Heart left ventricle (tissue), 16 donors: ENCODE results near the gene DHRS12. TPM values are rescaled to one million over a fixed set of nuclear protein-coding genes. Genes with fewer than 3 reads are reported as not detected.

Experiments used
- ATAC-seq, 4 donors: fragments of 200-7000 bp; cut with Tn5 transposase; one replicate each; pipeline ENCODE4 v1.9.1; 2020 to 2022; ENCODE audit warnings: moderate library complexity in 4 of 4, mild to moderate bottlenecking in 3 of 4, moderate number of reproducible peaks in 1 of 4
- DNase-seq, 5 donors: peaks; one replicate each; pipeline ENCODE4 v3.0.0-alpha.2; 2020
- H3K27ac ChIP-seq, 12 donors: fragments of 200-600 bp; sonication (generic) in 4 of 12; one replicate each; pipeline versions ENCODE4 v1.5.0 to v1.8.0; 2016 to 2022; ENCODE audit warnings: mild to moderate bottlenecking in 2 of 12
- H3K27me3 ChIP-seq, 9 donors: fragments of 200-600 bp; sonication (generic) in 2 of 9; one replicate each; pipeline versions ENCODE4 v1.5.1 to v1.8.0; 2016 to 2022; ENCODE audit warnings: mild to moderate bottlenecking in 3 of 9
- H3K36me3 ChIP-seq, 9 donors: fragments of 200-600 bp; sonication (generic) in 2 of 9; one replicate each; pipeline versions ENCODE4 v1.5.0 to v1.8.0; 2018 to 2022; ENCODE audit warnings: mild to moderate bottlenecking in 2 of 9
- H3K4me1 ChIP-seq, 12 donors: fragments of 200-600 bp; sonication (generic) in 4 of 12; one replicate each; pipeline versions ENCODE4 v1.5.0 to v1.8.0; 2016 to 2022; ENCODE audit warnings: mild to moderate bottlenecking in 3 of 12
- H3K4me3 ChIP-seq, 12 donors: fragments of 200-600 bp; sonication (generic) in 4 of 12; one replicate each; pipeline versions ENCODE4 v1.5.0 to v1.8.0; 2017 to 2022; ENCODE audit warnings: mild to moderate bottlenecking in 9 of 12, moderate library complexity in 4 of 12
- H3K9me3 ChIP-seq, 12 donors: fragments of 200-600 bp; sonication (generic) in 4 of 12; one replicate each; pipeline versions ENCODE4 v1.5.0 to v1.8.0; 2016 to 2022; ENCODE audit warnings: mild to moderate bottlenecking in 1 of 12
- POLR2A ChIP-seq, 2 donors: fragments of 450-650 bp; IDR thresholded peaks; one replicate each; pipeline ENCODE4 v1.6.1; 2017; ENCODE audit warnings: antibody characterized with exemption in 2 of 2, mild to moderate bottlenecking in 2 of 2, moderate library complexity in 2 of 2
- WGBS, 4 donors: extraction: QIAGEN DNeasy Blood & Tissue Kit in 2 of 4; methylation state at CpG; one replicate each; pipeline versions ENCODE4 v1.1.5 to v1.1.7; 2013 to 2018; 5-methylcytosine and 5-hydroxymethylcytosine counted together
- intact Hi-C, 10 donors: fragments of 100-400 bp; cut with DNase I; formaldehyde crosslinking; loops; one replicate each; pipeline versions ENCODE4 v1.11.1 to v1.14.2; 2022
- polyA plus RNA-seq, 2 donors: library from polyadenylated mRNA; stranded (reverse); fragments of 200-250 nt; gene quantifications; one replicate each; pipeline ENCODE4 v1.2.3, GENCODE V29; 2013
- total RNA-seq, 9 donors: library from RNA; depleted of rRNA in 2 of 9; stranded (reverse); fragments of >200 nt in 2 of 9; fragmentation: NEBNext Ultra II Directional in 3 of 9; extraction: Animal tissue kit (Norgen Biotek cat#: 25700) in 3 of 9; gene quantifications; one replicate each; pipeline versions ENCODE4 v1.1.0 to v1.2.4, GENCODE V29; 2016 to 2023
- TF ChIP-seq, protein P1 (sequence below), 12 donors: fragments of 200-600 bp; sonication (generic) in 4 of 12; IDR thresholded peaks; one replicate each; pipeline versions ENCODE4 v1.5.0 to v1.8.0; 2018 to 2022; ENCODE audit warnings: antibody characterized with exemption in 12 of 12, mild to moderate bottlenecking in 5 of 12
- donor health status: ischemic (EF 13 %, LVEDD 7.1; RV severe dilation, severe dysfunction).
- donor health status: healthy with polysubstance abuse.
- donor health status: DM: no; HTN: yes; CAD: no.
- donor health status: DM: no; HTN: no; CAD: no.
- donor health status: ischemic (EF 25% LVEDD 6.9; RV normal size, moderate dysfunction).
- donor health status: ischemic (EF 25% LVEDD 5.7; RV mildly dilated, moderate dysfunction).
- donor health status: healthy.
- donor health status: DM: yes; HTN: yes; CAD: no.
- donor health status: ischemic (EF 35%, LVEDD 5.7; RV mildly dilated, moderate dysfunction).
- donor health status: nonischemic (EF 11% LVEDD 7.7; RV severe dilation, severe dysfunction).
- donor health status: DM: yes; HTN: yes; CAD: no.
- donor health status: PGD.
- donor health status: ischemic (EF 29% LVEDD 5.4; RV normal size, mild dysfunction).
- donor health status: nonischemic (EF 23%, LVEDD 6.1; RV moderate dilation, normal function).

Gene DHRS12
- total and polyA plus RNA-seq, 11 donors: 3.9 to 13.9 (median 12.1) TPM

DNA sequence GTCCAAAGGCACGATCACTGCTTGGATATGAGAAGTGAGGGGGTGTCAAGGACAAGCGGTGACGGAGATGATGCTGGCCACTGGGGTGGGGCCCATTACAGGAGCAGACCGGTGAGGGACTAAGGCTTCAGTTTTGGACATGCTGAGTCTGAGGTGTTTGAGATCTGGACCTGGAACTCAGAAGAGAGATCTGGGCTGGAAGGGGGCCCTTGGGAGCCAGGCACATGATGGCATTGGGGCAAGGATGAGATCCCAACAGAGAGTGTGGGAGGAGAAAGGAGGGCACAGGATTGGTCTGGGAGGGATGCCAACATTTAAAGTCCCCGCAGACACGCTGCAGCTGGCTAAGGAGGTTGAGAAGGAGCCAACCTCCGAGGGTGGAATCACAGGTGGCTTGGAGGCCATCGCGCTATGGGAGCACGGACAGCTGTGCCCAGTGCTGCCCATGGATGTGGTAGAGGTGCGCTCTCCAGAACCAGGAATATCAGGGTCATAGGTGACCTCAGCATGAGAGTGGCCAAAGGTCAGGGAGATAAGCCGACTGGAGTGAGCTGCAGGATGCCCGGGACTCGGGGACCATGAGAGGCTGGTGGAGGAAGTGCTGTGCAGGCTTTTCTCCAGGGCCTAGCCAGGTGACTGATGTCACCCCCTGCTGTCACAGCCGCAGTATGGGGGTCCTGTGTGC is 21.8 kb downstream of the DHRS12 start:
- no peak overlapping the region for H3K4me3 ChIP-seq
- TF ChIP-seq, protein P1, sequence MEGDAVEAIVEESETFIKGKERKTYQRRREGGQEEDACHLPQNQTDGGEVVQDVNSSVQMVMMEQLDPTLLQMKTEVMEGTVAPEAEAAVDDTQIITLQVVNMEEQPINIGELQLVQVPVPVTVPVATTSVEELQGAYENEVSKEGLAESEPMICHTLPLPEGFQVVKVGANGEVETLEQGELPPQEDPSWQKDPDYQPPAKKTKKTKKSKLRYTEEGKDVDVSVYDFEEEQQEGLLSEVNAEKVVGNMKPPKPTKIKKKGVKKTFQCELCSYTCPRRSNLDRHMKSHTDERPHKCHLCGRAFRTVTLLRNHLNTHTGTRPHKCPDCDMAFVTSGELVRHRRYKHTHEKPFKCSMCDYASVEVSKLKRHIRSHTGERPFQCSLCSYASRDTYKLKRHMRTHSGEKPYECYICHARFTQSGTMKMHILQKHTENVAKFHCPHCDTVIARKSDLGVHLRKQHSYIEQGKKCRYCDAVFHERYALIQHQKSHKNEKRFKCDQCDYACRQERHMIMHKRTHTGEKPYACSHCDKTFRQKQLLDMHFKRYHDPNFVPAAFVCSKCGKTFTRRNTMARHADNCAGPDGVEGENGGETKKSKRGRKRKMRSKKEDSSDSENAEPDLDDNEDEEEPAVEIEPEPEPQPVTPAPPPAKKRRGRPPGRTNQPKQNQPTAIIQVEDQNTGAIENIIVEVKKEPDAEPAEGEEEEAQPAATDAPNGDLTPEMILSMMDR (IDR thresholded peaks at IDR 0.05): no peak
- TF ChIP-seq POLR2A (IDR thresholded peaks at IDR 0.05): no peak
- WGBS, 4 donors: 82 to 85% (median 84%) methylated on average over 15 of the region's 15 CpGs
- no peaks in the 10 kb centered on the region for H3K9me3 ChIP-seq
- ATAC-seq (peak in 1 of 4 donors; percentile 5), DNase-seq (no peak)
- H3K27me3 ChIP-seq: no peaks in the 10 kb centered on the region
- peaks cover 0 to 1% (median 0%) of the 10 kb centered on the region in 9 donors for H3K36me3 ChIP-seq
- H3K27ac ChIP-seq: no peak overlapping the region
- H3K4me1 ChIP-seq: peaks cover 0 to 24% (median 16%) of the 10 kb centered on the region in 12 donors
- intact Hi-C loops: loop anchor here in 1 of 10 donors (5.0 kb wide), 1 partner anchor 200 kb away; the partner anchor contains the start of gene WDFY2

DNA sequence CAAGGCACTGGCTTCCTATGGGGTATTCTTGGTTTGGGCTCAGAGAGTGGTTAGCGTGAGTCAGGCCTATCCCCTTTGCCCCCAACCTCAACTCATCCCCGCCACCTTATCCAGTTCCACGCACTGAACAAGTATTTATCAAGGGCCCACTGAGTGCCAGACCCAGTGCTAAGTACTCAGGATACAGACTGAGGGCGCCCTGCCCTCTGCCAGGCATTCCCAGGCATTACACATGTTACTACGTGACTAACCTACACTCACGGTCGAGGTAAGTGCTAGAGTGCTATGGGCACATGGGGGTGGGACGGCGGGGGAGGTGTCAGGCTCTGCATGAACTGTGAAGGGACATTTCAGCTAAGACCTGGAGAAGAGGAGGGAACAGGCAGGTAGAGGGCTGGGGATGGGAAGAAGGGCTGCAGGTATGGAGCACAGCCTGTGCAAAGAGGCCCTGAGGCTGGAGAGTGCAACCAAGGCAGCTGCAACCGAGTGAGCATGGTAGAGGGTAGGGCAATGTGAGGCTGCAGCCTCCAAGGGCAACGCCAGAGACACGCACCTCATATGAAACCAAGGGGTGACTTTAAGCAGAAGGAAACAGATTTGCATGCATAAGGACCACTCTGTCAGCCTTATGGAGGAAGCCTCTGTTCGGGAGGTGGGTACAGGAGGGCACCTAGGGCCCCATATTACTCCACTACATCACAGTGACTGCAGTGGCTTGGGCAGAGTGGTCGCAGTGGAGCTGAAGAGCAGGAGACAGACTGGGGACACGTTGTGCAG is 22.5 kb downstream of the DHRS12 start:
- 74 to 76% (median 75%) methylated on average over 15 of the region's 15 CpGs for WGBS, 4 donors
- H3K27ac ChIP-seq: no peak overlapping the region
- peak; percentile 26 to 60 (median 56) for ATAC-seq
- no peak overlapping the region for H3K4me3 ChIP-seq
- peaks cover 0 to 3% (median 0%) of the 10 kb centered on the region in 9 donors for H3K36me3 ChIP-seq
- H3K9me3 ChIP-seq: no peaks in the 10 kb centered on the region
- H3K4me1 ChIP-seq: peaks cover 0 to 16% (median 10%) of the 10 kb centered on the region in 12 donors
- TF ChIP-seq, protein P1 (IDR thresholded peaks at IDR 0.05): peak in 5 of 12 donors; percentile 16 to 35 (median 24)
- no peak for TF ChIP-seq POLR2A (IDR thresholded peaks at IDR 0.05)
- no peaks in the 10 kb centered on the region for H3K27me3 ChIP-seq
- peak in 1 of 5 donors; percentile 43 for DNase-seq
- intact Hi-C loops: loop anchor here in 1 of 10 donors (5.0 kb wide), 1 partner anchor 199 kb away; the partner anchor contains the start of gene WDFY2

DNA sequence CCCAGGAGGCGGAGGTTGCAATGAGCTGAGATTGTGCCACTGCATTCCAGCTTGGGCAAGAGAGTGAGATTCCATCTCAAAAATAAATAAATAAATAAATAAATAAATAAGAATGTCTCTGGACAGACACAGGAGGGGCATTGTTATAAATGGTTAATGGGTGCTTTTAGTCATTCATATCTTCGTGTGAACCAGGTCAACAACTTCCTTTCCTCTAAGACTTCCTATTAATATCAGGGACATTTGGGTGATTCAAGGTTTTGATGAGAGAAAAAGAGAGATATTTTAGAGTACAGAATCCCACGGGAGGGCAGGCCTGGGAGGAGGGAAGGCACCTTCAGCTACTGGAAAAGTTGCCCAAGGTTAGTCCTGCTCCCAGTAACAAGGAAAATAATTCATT is 23.9 kb downstream of the DHRS12 start:
- Histone ChIP-seq H3K27ac (no peak overlapping the region), H3K4me3 (no peak overlapping the region), H3K27me3 (no peaks in the 10 kb centered on the region), H3K4me1 (peaks cover 0 to 6% (median 0%) of the 10 kb centered on the region in 12 donors), H3K9me3 (no peaks in the 10 kb centered on the region), H3K36me3 (peaks cover 0 to 3% (median 0%) of the 10 kb centered on the region in 9 donors)
- intact Hi-C loops: loop anchor here in 1 of 10 donors (5.0 kb wide), 1 partner anchor 198 kb away; the partner anchor contains the start of gene WDFY2
- TF ChIP-seq, protein P1 (IDR thresholded peaks at IDR 0.05): no peak
- no peak for TF ChIP-seq POLR2A (IDR thresholded peaks at IDR 0.05)
- ATAC-seq (no peak), DNase-seq (no peak)
- 65 to 76% (median 71%) methylated on average over 3 of the region's 3 CpGs for WGBS, 4 donors

DNA sequence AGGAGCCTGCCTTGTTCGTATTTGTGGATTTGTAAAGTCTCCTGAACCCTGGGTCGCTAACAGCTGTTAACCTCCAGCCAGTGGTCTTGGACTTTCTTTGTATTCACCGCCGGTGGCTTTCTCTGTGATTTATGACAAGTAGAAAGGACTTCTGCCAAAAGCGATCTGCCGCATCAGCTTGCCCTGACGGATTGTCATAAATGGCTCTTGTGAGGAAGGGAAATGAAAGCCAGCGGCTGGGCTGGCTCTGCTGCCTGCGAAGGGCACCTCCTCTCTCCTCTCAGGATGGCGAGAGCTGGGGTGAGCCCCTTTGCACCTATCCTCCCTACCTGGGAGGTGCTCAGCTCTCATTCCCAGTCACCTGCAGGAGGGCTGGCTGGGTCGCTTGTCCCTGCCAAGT is 25.6 kb downstream of the DHRS12 start:
- Histone ChIP-seq H3K4me1 (peaks cover 0 to 6% (median 0%) of the 10 kb centered on the region in 12 donors), H3K36me3 (peaks cover 0 to 6% (median 0%) of the 10 kb centered on the region in 9 donors), H3K27ac (no peak overlapping the region), H3K4me3 (no peak overlapping the region), H3K27me3 (no peaks in the 10 kb centered on the region), H3K9me3 (no peaks in the 10 kb centered on the region)
- WGBS, 4 donors: 84 to 93% (median 89%) methylated on average over 11 of the region's 11 CpGs
- no peak for ATAC-seq
- TF ChIP-seq, protein P1 (IDR thresholded peaks at IDR 0.05): no peak
- no peak for TF ChIP-seq POLR2A (IDR thresholded peaks at IDR 0.05)
- no peak for DNase-seq
- intact Hi-C loops: no loop called here
